ENCODE data around the gene MAGEA2.
"Not testable (repeated sequence)": the region's sequence is repeated elsewhere in the genome, so short reads cannot be mapped to it uniquely, and the experiment has no call there.

MAGEA2 gene

GRCh38 chrX:152706500-152706899 lies 47.1 kb downstream of the MAGEA2 start:
- not testable (repeated sequence) for DNase-seq (ENCODE audit: low spot score)

- DNase-seq (ENCODE audit: low spot score) = not testable (repeated sequence)
Measured at GRCh38 chrX:152700390-152700789, 53.3 kb downstream of the MAGEA2 start.

Measured in HuH-7 (cell line).